Activated CD8-positive, alpha-beta memory T cell treated with anti-CD3 and anti-CD28 coated beads for 36 hours (primary cell): ENCODE data around the gene FHIT. TPM values are rescaled to one million over a fixed set of nuclear protein-coding genes. Genes with fewer than 3 reads are reported as not detected.
"Not testable (repeated sequence)": the region's sequence is repeated elsewhere in the genome, so short reads cannot be mapped to it uniquely, and the experiment has no call there.

Source experiments
- CTCF ChIA-PET: fragments of 350-600 bp; sonication (Branson Sonifier 250); formaldehyde crosslinking; loops from one replicate; lab custom pipeline; 2021; ENCODE audit warnings: antibody characterized with exemption; lab: Charles Lee
- POLR2A ChIA-PET: fragments of 350-600 bp; sonication (Branson Sonifier 250); formaldehyde crosslinking; loops from one replicate; lab custom pipeline; 2021; ENCODE audit warnings: antibody characterized with exemption; lab: Charles Lee
- total RNA-seq, 2 experiments: library from RNA; stranded (reverse); gene quantifications; one replicate each; pipeline ENCODE4 v1.2.3, GENCODE V29; 2021

The FHIT gene
- total RNA-seq, 2 experiments from 2014 or later = 5.0 to 5.7 TPM

DNA sequence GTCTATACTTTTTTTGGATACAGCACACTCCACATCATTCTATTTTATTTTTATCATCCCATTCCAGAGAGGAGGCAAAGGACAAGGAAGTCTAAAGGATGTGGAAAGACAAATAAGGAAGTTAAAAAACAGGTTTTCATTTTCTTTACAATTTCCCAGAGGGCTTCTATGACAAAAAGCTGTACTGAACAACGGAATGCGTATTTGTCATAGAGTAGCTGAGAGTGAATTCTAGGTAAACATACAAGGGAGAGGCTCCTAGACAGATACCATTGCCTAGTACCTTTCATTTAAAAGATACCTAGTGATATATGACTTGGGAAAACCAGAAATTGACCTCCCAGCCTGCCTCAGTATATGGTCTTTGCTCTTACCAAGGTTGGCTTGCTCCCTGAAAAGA, 341.7 kb downstream of the FHIT start:
- CTCF ChIA-PET = no interaction called here
- POLR2A ChIA-PET = no interaction called here

DNA sequence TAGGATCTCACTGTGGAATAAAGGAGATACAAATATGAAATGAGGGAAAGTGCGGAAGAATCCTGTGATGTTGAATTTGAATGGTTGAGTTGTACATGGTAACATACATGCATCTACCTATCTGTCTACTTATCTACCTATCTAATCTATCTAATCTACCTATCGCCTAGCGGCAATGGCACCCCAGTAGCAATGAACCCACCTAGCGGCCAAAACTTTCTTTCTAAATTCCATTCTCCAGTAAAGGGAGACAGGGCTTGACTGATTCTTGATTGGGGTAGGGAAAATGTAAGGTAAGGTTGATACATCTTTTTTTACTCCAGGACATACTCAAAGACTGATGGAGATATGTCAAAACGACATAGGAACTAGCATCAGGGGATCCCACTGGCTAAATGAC, 345.0 kb downstream of the FHIT start:
- POLR2A ChIA-PET = no interaction called here

DNA sequence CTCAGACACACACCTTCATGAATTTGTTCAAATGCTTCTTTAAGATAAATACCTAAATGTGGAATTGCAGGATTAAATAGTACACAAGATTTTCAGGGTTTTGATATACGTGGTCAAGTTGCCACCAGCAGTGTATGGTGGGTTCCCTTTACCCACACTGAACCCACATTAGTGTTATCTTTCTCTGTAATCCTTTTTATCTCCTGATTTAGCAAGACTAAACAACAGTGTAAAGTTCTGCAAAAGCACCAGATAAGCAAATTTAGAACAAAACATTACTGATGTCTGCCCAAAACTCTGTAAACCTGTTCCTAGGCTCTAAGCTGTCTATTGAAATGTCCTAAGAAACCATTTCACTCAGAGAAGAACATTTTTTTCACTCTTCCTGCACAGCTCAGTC, 352.9 kb downstream of the FHIT start:
- POLR2A ChIA-PET = no interaction called here
- CTCF ChIA-PET = no interaction called here

More for the DNA sequence above, 345.0 kb downstream of the FHIT start:
- CTCF ChIA-PET = no interaction called here

DNA sequence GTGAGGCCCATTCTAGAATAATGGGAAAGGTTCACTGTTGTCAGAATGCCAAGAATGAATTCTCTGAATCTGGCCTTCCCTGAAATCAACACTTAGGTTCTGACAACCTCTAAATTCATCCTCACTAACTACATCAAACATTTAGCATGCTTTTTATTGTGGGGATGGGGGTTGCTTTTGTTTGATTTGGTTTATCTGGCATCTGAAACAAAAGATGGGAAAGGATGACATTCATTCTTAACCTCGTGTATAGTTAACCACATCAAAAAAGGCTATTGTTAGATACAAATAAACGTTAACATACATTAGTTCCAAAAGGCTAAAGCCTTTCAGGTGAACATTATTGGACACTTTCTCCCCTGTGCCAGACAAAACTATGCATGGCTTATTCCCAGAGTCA, 357.3 kb downstream of the FHIT start:
- ChIA-PET CTCF (no interaction called here), POLR2A (no interaction called here)

DNA sequence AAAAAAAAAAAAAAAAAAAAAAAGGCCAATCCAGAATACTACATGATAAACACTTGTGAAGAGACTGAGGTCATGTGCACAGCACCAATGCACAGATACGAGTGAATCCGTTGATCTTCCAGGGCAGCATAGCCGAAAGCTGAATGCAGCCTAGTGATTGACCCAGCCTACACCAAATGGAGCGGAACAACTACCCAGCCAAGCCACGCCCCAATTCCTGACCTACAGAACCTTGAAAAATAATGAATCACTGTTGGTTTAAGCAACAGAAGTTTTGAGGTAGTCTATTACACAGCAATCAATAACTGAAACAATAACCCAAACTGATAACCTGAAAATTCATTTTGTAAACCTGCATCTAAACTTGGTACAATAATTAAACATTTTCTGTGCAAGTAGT, 361.0 kb downstream of the FHIT start:
- CTCF ChIA-PET = no interaction called here
- POLR2A ChIA-PET = interaction anchor here (0.6 kb wide), 1 partner anchor 1589 kb away, joined by 5 read pairs; no protein-coding TSS in a partner anchor

DNA sequence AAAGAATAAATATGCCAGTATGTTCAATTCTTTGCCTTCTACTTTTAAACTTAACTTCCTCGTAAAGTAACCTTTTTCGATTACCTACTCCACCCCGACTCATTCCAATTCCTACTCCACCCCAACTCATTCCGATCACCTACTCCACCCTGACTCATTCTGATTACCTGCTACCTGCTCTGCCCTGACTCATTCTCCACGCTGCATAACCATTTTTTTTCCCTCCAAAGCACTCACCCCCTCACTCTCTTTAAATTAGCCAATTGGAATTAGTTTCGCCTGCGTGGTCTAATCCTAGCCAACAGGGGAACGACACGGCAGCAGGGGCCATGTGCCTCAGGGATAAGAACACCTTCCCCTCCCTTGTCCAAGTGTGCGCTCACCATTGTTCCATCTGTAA, 362.3 kb downstream of the FHIT start:
- POLR2A ChIA-PET, CTCF ChIA-PET: not testable (repeated sequence)

DNA sequence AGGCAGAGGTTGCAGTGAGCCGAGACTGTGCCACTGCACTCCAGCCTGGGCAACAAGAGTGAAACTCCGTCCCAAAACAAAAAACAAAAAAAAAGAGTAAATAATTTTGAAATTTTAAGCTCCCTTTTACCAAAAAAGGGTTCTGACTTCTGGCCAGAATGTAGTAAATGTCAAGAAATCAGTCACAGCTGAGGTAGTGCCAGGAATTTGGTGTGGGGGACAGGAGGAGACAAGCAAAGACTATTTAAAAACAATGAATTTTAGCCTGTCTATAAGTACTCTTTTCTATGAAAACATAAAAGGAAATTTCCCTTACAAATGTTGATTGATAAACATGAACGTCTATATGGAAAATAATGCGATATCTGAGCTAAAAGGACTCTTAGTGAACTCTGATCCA, 363.7 kb downstream of the FHIT start:
- ChIA-PET POLR2A (no interaction called here), CTCF (no interaction called here)

DNA sequence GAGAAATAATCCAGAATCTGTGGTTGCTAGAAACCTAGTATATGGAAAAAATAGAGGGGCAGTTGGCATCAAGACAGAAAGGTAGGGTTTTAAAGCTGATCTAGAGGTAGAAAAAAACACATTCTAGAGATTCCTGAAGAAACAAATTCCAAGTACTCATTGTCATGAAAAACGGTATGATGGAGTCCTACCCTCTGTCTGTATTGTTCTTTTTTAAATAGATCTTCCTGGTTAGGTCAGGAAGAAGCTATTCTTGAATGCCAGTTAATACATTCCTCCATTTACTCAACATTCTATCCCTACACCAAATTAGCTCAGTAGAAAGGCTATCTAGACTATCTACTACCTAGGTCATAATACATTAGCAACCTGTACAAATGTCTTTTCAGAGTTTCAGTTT, 364.7 kb downstream of the FHIT start:
- CTCF ChIA-PET = no interaction called here
- POLR2A ChIA-PET = no interaction called here

DNA sequence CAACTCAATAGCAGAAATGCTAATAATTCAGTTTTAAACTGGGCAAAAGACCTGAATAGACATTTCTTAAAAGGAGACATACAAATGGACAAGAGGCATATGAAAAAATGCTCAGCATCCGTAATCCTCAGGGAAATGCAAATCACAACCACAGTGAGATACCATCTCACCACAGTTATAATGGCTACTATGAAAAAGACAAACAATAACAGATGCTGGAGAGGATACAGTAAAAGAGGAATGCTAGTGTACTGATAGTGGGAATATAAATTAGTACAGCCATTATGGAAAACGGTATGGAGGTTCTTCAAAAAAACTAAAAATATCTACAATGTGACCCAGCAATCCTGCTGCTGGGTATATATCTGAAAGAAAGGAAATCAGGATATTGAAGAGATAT, 367.2 kb downstream of the FHIT start:
- POLR2A ChIA-PET = no interaction called here
- CTCF ChIA-PET = no interaction called here

DNA sequence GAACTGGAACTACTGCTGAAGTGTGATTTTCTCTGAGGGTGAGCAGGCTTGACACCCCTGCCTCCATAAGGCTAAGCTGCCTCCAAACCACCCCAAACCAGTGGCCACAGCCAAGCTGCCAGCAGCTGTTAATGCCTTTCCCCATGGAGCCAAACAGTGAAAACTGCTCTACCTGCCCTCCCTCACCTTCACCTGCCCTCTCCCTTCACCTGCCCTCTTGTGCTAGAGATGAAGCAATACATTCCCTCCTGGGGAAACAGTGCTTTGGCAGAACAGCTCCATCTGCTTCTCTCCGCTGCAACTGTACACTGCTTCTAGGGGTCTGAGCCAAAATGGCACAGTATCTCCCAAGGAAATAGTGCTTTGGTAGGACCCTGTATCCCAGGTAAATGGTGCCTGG, 374.1 kb downstream of the FHIT start:
- ChIA-PET POLR2A (no interaction called here), CTCF (no interaction called here)

DNA sequence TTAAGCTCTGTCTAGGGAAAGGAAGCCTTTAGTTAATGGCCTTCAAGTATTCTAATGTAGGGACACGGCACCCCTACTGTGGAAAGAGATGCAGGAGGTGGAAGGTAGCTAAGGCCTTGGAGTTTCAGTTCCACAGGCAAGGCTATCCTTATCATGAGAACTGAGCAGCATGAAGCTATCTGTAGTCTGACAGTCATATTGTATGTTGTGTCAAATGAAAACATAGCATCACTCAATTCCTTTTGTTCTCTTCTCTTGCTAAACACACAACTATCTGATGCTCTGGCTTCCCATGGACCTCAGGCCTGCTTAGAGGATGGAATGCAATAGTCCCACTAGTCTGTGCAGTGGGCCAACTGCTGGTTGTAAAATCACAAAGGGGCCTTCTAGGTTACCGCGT, 380.9 kb downstream of the FHIT start:
- ChIA-PET CTCF (no interaction called here), POLR2A (no interaction called here)

DNA sequence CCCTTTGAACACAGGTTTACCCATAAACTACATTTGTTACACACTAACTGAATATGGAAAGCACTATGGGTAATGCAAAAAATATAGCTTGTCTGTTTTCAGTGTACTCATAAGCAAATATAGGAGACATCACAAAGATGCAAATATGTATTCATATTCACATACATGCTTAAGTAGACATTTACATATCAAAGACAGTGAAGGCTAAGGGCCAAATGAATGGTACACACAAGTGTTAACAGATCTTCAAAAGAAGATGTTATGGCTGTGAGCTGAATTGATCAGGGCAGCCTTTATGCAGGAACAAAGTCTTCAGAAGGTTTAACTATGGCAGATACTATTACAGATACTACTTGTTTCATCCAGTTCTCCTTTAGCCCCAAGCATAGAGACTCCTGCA, 384.1 kb downstream of the FHIT start:
- CTCF ChIA-PET = no interaction called here
- POLR2A ChIA-PET = no interaction called here

DNA sequence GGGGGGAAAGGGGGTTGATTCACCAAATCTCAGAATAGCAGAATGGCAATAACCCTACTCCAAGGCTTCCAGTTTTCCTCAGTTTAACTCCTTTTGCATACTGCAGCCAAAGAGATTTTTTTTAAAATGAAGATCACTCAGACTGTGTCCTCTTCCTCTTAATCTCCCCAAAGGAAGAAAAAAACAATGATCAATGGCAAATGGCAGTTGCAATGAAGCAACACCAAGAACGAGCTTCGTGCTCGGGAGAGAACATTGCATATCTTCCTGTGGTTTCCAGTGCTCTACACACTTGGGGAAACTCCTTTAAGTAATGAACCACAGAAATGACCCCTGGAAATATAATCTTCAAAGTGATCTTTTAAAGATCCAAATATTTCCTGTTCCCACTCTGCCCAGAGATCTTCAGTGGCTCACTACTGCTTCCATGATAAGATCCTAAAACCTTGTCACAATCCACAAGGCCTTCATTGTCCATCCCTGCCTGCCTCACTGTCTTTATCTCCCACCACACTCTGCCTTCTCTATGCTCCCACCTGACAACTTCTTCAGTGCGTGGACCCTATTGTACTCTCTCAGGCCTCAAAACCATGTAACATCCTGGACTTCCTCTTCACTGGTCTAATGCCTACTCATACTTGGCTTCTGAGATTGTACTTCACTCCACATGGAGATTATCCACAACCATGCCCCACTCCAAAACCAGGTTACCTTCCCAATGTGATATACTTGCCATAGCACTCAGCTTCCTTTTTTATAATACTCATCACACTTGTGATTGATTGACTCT, 394.8 kb downstream of the FHIT start:
- POLR2A ChIA-PET = no interaction called here
- CTCF ChIA-PET = no interaction called here

DNA sequence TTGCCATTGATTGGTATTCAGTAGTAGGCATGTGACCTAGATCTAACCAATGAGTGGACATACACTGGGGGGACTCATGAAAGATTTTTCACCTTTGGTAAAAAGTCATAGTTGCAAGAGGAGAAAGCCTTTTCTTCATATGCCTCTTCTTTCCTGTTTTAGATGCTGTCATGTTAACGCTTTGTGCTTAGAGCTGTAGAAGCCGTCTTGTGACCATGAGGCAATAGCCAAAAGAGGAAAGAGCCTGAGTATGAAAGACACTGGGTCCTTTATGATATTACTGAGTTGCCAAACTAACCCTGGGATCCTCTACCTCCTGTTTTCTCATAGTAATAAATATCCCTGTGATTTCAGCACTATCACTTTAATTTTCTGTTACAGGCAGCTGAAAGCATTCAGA, 396.0 kb downstream of the FHIT start:
- ChIA-PET POLR2A (no interaction called here), CTCF (no interaction called here)

DNA sequence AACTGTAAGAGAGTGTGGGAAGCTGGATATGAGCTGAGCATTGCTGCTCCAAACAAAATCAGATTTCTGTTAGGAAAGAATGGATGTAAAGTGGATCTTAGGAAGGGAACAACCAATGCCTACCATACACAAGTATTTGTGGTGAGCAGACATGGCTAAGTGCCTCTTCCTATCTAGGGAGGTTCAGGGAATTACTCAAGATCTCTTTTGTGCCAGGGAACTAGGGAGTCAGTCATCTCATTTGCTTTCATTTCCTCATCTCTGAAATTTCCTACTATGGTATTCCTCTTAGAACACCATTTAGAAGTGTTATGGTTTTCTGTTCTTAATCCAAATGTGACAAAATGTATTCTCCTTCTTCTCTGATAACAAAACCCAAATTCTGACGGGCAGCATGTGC, 396.5 kb downstream of the FHIT start:
- CTCF ChIA-PET = no interaction called here
- POLR2A ChIA-PET = no interaction called here

DNA sequence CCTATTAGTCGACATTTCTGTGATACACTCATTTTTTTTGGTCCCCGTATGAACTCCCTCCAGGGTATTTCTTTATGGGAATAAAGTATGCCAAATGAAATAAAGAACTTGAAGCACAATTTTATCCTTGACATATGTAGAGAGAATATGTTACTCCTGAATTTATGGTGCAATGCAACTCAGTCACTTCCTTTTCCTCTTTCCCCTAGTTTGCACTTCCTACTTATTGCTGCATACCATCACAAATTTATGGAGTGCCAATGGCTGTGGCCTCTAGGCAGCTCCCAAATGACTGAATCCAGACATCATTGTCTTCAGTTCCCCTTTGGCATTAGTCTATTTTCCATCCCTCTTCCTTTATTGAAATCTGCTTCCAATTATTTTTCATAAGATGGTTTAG, 403.5 kb downstream of the FHIT start:
- ChIA-PET POLR2A (no interaction called here), CTCF (no interaction called here)

DNA sequence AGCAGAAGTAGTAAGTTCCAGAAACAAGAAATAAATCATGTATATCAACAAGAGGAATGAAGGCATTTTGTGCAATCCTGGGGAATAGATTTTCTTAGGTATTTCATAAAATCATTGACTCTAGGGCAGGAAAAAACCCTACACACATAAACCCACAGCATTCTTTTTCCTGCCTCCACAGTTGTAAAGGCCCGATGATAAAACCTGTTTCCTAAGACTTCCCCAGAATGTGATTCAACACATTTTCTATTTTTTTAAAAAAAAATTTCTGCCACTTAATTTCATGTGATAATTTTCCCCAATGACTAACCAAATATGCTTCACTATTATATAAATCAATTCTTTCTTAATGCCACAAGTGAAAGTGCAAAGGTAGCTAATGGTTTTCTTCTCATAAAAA, 407.0 kb downstream of the FHIT start:
- ChIA-PET CTCF (no interaction called here), POLR2A (no interaction called here)

DNA sequence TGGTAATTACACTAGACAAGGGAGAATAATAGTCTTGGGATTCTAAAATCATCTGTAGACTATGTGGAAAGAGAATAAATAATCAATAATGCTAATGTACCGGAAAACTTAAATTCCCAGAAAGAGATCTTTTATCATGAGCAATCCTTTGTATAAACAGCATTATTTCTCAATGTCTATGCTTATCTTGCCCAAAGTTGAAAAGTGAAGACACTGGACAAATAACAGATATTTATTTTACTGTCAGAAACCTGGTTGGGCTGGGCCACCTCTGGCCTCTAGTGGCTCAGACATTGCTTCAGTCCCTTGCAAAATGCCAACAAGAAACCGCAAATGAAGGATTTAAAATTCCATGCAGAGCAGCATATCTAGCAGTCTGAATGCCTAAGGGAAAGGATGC, 409.9 kb downstream of the FHIT start:
- CTCF ChIA-PET = no interaction called here

DNA sequence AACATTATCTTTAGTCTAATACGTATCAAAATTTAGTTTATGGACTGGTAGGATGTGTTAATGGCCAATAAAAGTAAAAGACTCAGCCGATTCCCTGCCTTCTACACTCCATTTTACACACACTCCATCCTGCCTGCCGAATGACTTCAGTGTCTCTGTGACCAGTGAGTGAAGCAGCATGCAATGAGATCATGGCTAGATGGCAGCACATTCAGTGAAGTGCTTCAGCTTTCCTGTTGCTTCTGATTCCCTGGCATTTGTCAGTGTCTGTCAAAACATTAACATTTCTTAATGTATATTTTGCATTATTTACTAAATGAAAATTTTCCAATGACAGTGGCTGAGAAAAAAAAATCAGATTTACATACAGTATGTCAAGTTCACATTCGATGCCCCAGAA, 412.0 kb downstream of the FHIT start:
- CTCF ChIA-PET = no interaction called here
- POLR2A ChIA-PET = no interaction called here

More for the DNA sequence above, 409.9 kb downstream of the FHIT start:
- POLR2A ChIA-PET = no interaction called here

DNA sequence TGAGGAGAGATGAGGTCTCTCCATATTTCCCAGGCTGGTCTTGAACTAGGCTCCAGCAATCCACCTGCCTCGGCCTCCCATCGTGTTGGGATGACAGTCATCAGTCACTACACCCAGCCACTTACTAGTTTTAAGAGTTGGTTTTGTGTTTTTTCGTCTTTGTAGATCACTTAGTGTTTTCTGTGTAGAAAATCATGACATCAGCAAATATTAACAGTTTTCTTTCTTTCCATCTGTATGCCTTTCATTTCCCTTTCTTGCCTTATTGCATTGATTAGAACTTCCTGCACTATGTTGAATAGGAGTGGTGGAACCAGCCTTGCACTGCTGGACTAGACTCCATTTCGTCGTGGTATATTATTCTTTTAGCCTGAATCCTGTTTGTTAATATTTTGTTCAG, 415.5 kb downstream of the FHIT start:
- POLR2A ChIA-PET = no interaction called here

DNA sequence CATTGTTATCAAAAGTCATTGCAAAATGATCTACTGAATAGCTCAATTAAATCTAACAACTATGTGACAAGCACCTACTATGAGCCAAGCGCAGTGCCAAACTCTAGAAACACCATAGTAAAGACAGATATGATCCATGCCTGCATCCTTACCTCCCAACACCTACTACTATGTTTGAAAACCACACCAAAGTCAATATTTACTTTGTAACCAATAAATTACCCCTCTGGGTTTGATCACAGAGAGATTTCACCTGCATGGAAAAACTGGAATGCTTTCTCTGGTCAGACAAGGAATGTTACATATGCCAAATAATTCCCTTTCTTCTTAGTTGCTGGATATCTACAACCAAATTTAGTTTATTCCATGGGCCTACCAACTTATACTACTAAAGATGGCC, 422.2 kb downstream of the FHIT start:
- ChIA-PET CTCF (no interaction called here), POLR2A (no interaction called here)

More for the DNA sequence above, 415.5 kb downstream of the FHIT start:
- CTCF ChIA-PET = no interaction called here

DNA sequence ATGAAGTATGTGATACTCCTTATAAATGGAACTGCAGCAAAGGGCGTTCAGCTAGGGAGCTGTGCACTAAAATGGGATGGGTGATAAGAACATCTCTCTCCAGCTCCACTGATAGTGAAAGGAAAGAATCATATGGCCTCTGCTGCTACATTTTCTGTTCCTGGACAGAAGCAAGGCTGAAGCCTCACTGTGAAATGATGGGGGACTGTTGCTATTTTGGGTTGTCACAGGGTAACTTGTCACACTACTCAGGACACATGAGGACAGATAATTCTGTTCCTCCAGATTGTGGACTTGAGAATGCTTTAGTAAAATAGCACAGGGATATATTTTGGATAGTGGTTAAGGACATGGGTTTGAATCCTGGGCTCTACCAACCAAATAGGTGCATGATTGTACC, 423.6 kb downstream of the FHIT start:
- ChIA-PET POLR2A (no interaction called here), CTCF (no interaction called here)
